Measurements from ENCODE around the gene OR13C5. TPM values are rescaled to one million over a fixed set of nuclear protein-coding genes. Genes with fewer than 3 reads are reported as not detected.

The OR13C5 gene
- total RNA-seq, 1 donor from 2014 or later: not detected

DNA sequence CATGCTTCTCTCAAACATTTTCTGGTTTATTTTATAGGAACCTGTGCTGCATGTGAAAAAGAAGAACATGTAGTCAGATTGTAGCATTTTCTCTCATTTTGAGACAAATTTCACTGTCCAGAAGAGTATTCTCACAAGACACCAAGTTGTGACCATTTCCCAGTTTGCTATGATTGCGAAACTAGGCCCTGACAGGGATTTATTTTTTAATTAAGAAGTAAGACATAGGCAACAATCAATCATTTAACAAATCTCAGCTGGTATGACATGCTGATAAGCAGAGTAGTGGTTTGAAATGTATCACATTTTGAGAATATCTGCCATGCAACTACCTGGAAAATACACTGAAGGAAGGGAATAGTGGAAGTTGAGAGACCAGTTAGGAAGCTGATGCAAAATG is 18.7 kb downstream of the OR13C5 start:
- TF ChIP-seq, protein P1, sequence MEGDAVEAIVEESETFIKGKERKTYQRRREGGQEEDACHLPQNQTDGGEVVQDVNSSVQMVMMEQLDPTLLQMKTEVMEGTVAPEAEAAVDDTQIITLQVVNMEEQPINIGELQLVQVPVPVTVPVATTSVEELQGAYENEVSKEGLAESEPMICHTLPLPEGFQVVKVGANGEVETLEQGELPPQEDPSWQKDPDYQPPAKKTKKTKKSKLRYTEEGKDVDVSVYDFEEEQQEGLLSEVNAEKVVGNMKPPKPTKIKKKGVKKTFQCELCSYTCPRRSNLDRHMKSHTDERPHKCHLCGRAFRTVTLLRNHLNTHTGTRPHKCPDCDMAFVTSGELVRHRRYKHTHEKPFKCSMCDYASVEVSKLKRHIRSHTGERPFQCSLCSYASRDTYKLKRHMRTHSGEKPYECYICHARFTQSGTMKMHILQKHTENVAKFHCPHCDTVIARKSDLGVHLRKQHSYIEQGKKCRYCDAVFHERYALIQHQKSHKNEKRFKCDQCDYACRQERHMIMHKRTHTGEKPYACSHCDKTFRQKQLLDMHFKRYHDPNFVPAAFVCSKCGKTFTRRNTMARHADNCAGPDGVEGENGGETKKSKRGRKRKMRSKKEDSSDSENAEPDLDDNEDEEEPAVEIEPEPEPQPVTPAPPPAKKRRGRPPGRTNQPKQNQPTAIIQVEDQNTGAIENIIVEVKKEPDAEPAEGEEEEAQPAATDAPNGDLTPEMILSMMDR (IDR thresholded peaks at IDR 0.05): no peak
- intact Hi-C loops (cut with DNase I): no loop called here
- Histone ChIP-seq H3K36me3 (no peaks in the 10 kb centered on the region), H3K4me1 (no peaks in the 10 kb centered on the region), H3K4me3 (no peak overlapping the region), H3K9me3 (no peaks in the 10 kb centered on the region), H3K27ac (no peak overlapping the region), H3K27me3 (no peaks in the 10 kb centered on the region)
- no peak for DNase-seq (ENCODE audit: low spot score in 2 of 2)

DNA sequence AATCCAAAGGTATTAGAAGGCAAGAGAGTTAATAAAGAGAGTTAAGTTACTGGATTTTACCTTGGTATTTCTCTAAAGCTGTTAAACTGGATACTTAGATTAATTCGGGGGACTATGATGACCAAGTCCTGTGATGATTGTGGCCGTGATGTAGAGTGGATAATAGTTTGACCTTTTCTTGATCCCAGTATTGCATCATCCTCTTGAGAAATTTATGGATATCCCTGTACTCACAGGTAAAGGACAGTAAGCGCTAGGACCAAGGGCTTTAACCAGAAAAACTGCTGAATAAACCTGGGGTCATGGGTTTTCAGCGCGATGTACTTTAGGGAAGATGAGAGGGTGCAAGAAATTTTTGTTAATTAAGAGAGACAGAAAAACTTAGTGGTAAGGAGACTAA is 21.9 kb downstream of the OR13C5 start:
- DNase-seq (ENCODE audit: low spot score in 2 of 2): no peak
- no peak overlapping the region for H3K4me3 ChIP-seq
- H3K9me3 ChIP-seq: no peaks in the 10 kb centered on the region
- H3K4me1 ChIP-seq: no peaks in the 10 kb centered on the region
- H3K36me3 ChIP-seq: no peaks in the 10 kb centered on the region
- intact Hi-C loops (cut with DNase I): no loop called here
- TF ChIP-seq, protein P1 (IDR thresholded peaks at IDR 0.05): no peak
- no peaks in the 10 kb centered on the region for H3K27me3 ChIP-seq
- H3K27ac ChIP-seq: no peak overlapping the region

DNA sequence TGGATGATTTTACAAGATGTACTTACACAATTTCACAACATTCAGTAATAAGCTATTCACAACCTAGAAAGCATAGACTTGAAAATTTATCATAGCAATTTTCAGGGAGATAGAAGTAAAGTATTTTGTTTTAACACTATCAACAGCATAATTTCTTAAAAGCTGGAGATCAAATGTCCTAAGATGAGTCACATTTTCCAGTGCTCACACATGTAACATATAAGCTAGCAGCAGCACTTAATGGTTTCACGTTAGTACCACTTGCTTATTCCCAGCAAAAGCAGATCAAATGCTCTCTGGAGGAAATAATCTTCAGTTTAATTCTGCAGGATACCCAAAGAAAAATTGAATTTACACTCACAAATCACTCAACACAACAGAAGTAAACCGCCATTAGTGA is 23.8 kb downstream of the OR13C5 start:
- no peaks in the 10 kb centered on the region for H3K9me3 ChIP-seq
- no peaks in the 10 kb centered on the region for H3K36me3 ChIP-seq
- DNase-seq (ENCODE audit: low spot score in 2 of 2): no peak
- intact Hi-C loops (cut with DNase I): no loop called here
- H3K4me1 ChIP-seq: no peaks in the 10 kb centered on the region
- H3K4me3 ChIP-seq: no peak overlapping the region
- H3K27ac ChIP-seq: no peak overlapping the region
- TF ChIP-seq, protein P1 (IDR thresholded peaks at IDR 0.05): no peak
- no peaks in the 10 kb centered on the region for H3K27me3 ChIP-seq

DNA sequence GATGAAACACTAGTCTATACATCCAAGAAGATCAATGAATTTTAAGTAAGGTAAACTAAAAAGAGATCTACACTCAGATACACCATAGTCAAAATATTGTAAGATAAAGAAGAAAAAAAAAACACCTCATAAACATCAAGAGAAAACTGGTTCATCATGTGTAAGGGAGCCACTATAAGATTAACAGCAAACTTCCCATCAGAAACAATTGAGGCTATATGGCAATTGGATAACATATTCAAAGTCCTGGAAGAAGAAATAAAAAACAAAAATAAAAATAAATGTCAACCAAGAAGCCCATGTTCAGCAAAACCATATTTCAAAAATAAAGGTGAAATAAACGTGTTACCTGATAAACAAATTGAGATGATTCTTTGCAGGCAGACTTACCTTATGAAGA is 26.6 kb downstream of the OR13C5 start:
- no peaks in the 10 kb centered on the region for H3K36me3 ChIP-seq
- H3K9me3 ChIP-seq: no peaks in the 10 kb centered on the region
- intact Hi-C loops (cut with DNase I): no loop called here
- DNase-seq (ENCODE audit: low spot score in 2 of 2): no peak
- H3K27ac ChIP-seq: no peak overlapping the region
- H3K4me1 ChIP-seq: no peaks in the 10 kb centered on the region
- TF ChIP-seq, protein P1 (IDR thresholded peaks at IDR 0.05): no peak
- no peaks in the 10 kb centered on the region for H3K27me3 ChIP-seq
- H3K4me3 ChIP-seq: no peak overlapping the region

DNA sequence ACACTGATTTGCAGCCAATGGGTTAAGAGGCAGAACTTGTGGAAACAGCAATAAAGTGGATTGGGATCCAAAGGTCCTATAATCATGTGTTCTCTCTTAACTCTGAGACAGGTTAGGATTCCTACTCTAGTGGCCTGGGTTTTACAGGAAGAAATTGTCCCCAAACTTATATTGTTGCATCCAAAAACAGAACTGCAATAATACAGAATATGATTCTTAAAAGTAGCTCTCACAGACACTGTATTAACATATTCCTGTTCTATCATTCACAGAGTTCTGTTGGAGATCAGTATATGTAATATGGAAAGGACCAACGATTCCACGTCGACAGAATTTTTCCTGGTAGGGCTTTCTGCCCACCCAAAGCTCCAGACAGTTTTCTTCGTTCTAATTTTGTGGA is 30.3 kb downstream of the OR13C5 start, which contains the start of gene OR13C8:
OR13C8 (plus strand) TSS at position 301 of the 400 bp plus-strand sequence; CDS start at position 301, 0 bp downstream.
- Histone ChIP-seq H3K4me3 (no peak within 1 kb of the TSS), H3K4me1 (no peaks in the 10 kb centered on the region), H3K27me3 (no peaks in the 10 kb centered on the region), H3K9me3 (no peaks in the 10 kb centered on the region), H3K36me3 (no peaks in the 10 kb centered on the region), H3K27ac (no peak within 1 kb of the TSS)
- DNase-seq (ENCODE audit: low spot score in 2 of 2): no peak
- TF ChIP-seq, protein P1 (IDR thresholded peaks at IDR 0.05): no peak
- intact Hi-C loops (cut with DNase I): no loop called here

DNA sequence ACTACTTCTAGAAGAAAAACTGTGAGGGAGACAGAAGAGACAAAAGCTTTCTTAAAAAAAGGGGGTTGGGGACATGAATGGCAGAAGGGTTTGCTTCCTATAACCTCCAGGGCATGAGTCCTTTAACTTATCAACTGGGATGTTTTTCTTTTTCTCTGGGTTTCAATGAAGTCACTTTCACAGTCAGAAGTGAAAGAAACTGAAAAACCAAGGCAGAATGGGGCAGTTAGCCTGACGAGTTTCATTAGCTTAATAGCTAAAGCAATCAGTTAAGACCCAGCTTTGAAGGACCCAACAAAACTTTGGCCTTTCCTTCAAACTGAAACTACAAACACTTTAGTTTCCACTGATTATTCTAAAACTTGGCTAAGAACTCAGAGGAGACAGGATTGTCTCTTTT is 34.9 kb downstream of the OR13C5 start:
- H3K4me1 ChIP-seq: no peaks in the 10 kb centered on the region
- TF ChIP-seq, protein P1 (IDR thresholded peaks at IDR 0.05): no peak
- no peak for DNase-seq (ENCODE audit: low spot score in 2 of 2)
- H3K9me3 ChIP-seq: peaks cover 0 to 3% of the 10 kb centered on the region in 2 donors
- H3K27ac ChIP-seq: no peak overlapping the region
- H3K27me3 ChIP-seq: no peaks in the 10 kb centered on the region
- intact Hi-C loops (cut with DNase I): no loop called here
- H3K36me3 ChIP-seq: no peaks in the 10 kb centered on the region
- no peak overlapping the region for H3K4me3 ChIP-seq
